ENCODE data around the gene FCN1. TPM values are rescaled to one million over a fixed set of nuclear protein-coding genes. Genes with fewer than 3 reads are reported as not detected.

FCN1 gene
- total RNA-seq, 1 donor from 2014 or later, result 2.9 TPM

GRCh38 chr9:134887219-134887618, 30.5 kb downstream of the FCN1 start:
- intact Hi-C loops (cut with micrococcal nuclease), result no loop called here
- H3K27me3 ChIP-seq (ENCODE audit: low read depth), result peaks cover 16% of the 10 kb centered on the region
- no peak for TF ChIP-seq CTCF (IDR thresholded peaks at IDR 0.05; ENCODE audit: borderline replicate concordance)

GRCh38 chr9:134886413-134886913, 31.2 kb downstream of the FCN1 start:
- no peak for TF ChIP-seq CTCF (IDR thresholded peaks at IDR 0.05; ENCODE audit: borderline replicate concordance)
- intact Hi-C loops (cut with micrococcal nuclease), result no loop called here
- H3K4me1 ChIP-seq, result peaks cover 2% of the 10 kb centered on the region
- peaks cover 18% of the 10 kb centered on the region for H3K27me3 ChIP-seq (ENCODE audit: low read depth)
- no peak overlapping the region for H3K27ac ChIP-seq (replicated peaks)
- DNase-seq, result no peak
- H3K9me3 ChIP-seq (replicated peaks), result no peaks in the 10 kb centered on the region
- no peaks in the 10 kb centered on the region for H3K36me3 ChIP-seq
- no peak overlapping the region for H3K4me3 ChIP-seq

More at GRCh38 chr9:134887219-134887618, 30.5 kb downstream of the FCN1 start:
- H3K4me1 ChIP-seq, result peaks cover 9% of the 10 kb centered on the region
- H3K9me3 ChIP-seq (replicated peaks), result no peaks in the 10 kb centered on the region
- H3K4me3 ChIP-seq, result no peak overlapping the region
- H3K27ac ChIP-seq (replicated peaks), result no peak overlapping the region
- no peaks in the 10 kb centered on the region for H3K36me3 ChIP-seq
- no peak for DNase-seq

GRCh38 chr9:134885679-134886412, 31.9 kb downstream of the FCN1 start:
- no peak for DNase-seq
- TF ChIP-seq CTCF (IDR thresholded peaks at IDR 0.05; ENCODE audit: borderline replicate concordance), result no peak
- H3K4me3 ChIP-seq, result no peak overlapping the region

GRCh38 chr9:134885001-134885678, 32.6 kb downstream of the FCN1 start:
- intact Hi-C loops (cut with micrococcal nuclease), result no loop called here
- H3K9me3 ChIP-seq (replicated peaks), result no peaks in the 10 kb centered on the region
- TF ChIP-seq CTCF (IDR thresholded peaks at IDR 0.05; ENCODE audit: borderline replicate concordance), result no peak
- no peak overlapping the region for H3K4me3 ChIP-seq
- no peaks in the 10 kb centered on the region for H3K36me3 ChIP-seq
- H3K4me1 ChIP-seq, result peaks cover 6% of the 10 kb centered on the region
- H3K27ac ChIP-seq (replicated peaks), result no peak overlapping the region
- H3K27me3 ChIP-seq (ENCODE audit: low read depth), result peaks cover 18% of the 10 kb centered on the region
- DNase-seq, result no peak

More at GRCh38 chr9:134885679-134886412, 31.9 kb downstream of the FCN1 start:
- intact Hi-C loops (cut with micrococcal nuclease), result no loop called here
- no peaks in the 10 kb centered on the region for H3K9me3 ChIP-seq (replicated peaks)
- H3K4me1 ChIP-seq, result peaks cover under 1% of the 10 kb centered on the region
- no peak overlapping the region for H3K27ac ChIP-seq (replicated peaks)
- H3K27me3 ChIP-seq (ENCODE audit: low read depth), result peaks cover 18% of the 10 kb centered on the region
- no peaks in the 10 kb centered on the region for H3K36me3 ChIP-seq

- Histone ChIP-seq H3K36me3 (no peaks in the 10 kb centered on the region), H3K9me3 (replicated peaks) (no peaks in the 10 kb centered on the region), H3K27me3 (ENCODE audit: low read depth) (peaks cover 18% of the 10 kb centered on the region), H3K4me3 (no peak overlapping the region), H3K27ac (replicated peaks) (no peak overlapping the region), H3K4me1 (peaks cover 6% of the 10 kb centered on the region)
- TF ChIP-seq CTCF (IDR thresholded peaks at IDR 0.05; ENCODE audit: borderline replicate concordance), result no peak
- intact Hi-C loops (cut with micrococcal nuclease), result no loop called here
- no peak for DNase-seq
Measured at GRCh38 chr9:134884492-134884891, 33.2 kb downstream of the FCN1 start.

Measured in left ventricle myocardium inferior (tissue), 1 donor.